Endothelial cell (in vitro differentiated cells): ENCODE results near the gene KAT7. TPM values are rescaled to one million over a fixed set of nuclear protein-coding genes. Genes with fewer than 3 reads are reported as not detected.
A peak's percentile ranks its signal among the peaks of the same experiment; 100 is the strongest.

Source experiments
- DNase-seq: peaks from one replicate; pipeline ENCODE4 v3.0.0; 2021; ENCODE audit warnings: low spot score
- H3K27ac Mint-ChIP-seq: one replicate; pipeline ENCODE4 v1.8.0; 2021; ENCODE audit warnings: mixed read lengths, inconsistent platforms; ENCODE audit not compliant: unreplicated experiment
- H3K27me3 Mint-ChIP-seq: one replicate; pipeline ENCODE4 v1.8.0; 2021; ENCODE audit warnings: mild to moderate bottlenecking, moderate library complexity, mixed read lengths, inconsistent platforms; ENCODE audit not compliant: unreplicated experiment
- H3K36me3 Mint-ChIP-seq: one replicate; pipeline ENCODE4 v1.8.0; 2021; ENCODE audit warnings: mild to moderate bottlenecking, low read depth, mixed read lengths, inconsistent platforms; ENCODE audit not compliant: unreplicated experiment
- H3K4me1 Mint-ChIP-seq: one replicate; pipeline ENCODE4 v1.8.0; 2021; ENCODE audit warnings: mild to moderate bottlenecking, mixed read lengths, inconsistent platforms; ENCODE audit not compliant: unreplicated experiment
- H3K4me3 Mint-ChIP-seq: one replicate; pipeline ENCODE4 v1.8.0; 2021; ENCODE audit warnings: mild to moderate bottlenecking, mixed read lengths, inconsistent platforms; ENCODE audit not compliant: unreplicated experiment
- H3K9me3 Mint-ChIP-seq: one replicate; pipeline ENCODE4 v1.8.0; 2021; ENCODE audit warnings: mixed read lengths, inconsistent platforms; ENCODE audit not compliant: unreplicated experiment
- total RNA-seq: library from RNA; stranded (reverse); fragmentation: NEBNext Ultra II Directional; extraction: Animal tissue kit (Norgen Biotek cat#: 25700); gene quantifications from one replicate; pipeline ENCODE4 v1.2.1, GENCODE V29; 2021; ENCODE audit not compliant: unreplicated experiment
- TF ChIP-seq, protein P1 (sequence below): fragments of 200-600 bp; sonication (generic); IDR thresholded peaks from one replicate; pipeline ENCODE4 v1.5.0; 2021; ENCODE audit warnings: antibody characterized with exemption; ENCODE audit not compliant: unreplicated experiment

KAT7 gene
- total RNA-seq, 1 donor from 2014 or later: 307 TPM

DNA sequence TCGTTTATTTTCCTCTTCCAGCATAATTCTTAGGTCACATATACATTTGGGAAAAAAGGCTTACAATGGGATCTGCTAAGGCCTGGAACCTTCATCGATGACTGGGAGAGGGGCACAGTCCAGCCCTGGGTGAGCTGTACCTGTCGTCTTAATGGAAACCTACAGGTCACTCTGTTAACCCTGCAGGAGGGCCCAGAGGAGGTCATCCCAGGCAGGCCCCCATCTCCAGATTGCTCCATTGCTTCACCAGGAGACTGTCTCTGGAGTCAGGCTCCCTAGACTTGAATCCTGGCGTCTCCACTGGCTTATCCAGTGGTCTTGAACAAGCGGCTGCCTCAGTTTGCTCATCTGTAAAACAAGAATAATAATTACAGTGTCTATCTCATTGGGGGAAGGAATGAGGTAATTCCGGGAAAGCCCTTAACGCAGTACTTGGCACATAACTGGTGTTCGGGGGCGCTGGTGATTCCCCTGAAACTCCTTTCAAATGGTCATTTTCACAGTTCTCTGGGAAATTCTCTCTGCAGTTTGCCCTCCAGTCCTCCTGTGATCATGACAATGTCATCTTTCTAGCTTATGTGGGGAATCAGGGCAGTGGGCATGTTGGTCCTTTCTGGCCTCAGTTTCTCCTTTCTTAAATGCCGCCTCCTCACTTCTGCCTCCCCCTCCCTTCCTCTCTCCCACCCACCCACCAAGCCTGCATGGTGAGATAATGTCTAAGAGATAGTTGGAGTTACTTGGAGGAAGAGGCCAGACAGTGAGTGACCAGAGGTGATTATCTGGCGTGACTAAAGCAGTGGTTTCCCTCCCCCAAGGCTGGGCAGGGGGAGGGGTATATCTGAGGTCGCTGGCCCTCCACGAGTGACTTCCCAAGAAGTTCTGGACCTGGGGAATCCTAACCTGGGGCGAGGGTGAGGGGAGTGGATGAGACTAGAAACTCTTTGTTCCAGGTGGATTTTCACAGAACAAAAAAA is 90.7 kb downstream of the KAT7 start:
- Mint-ChIP-seq H3K27me3 (peaks cover 5% of the 10 kb centered on the region), H3K27ac (no peak overlapping the region), H3K4me1 (peaks cover 8% of the 10 kb centered on the region), H3K4me3 (no peak overlapping the region), H3K9me3 (no peaks in the 10 kb centered on the region), H3K36me3 (no peaks in the 10 kb centered on the region)
- DNase-seq: no peak
- TF ChIP-seq, protein P1, sequence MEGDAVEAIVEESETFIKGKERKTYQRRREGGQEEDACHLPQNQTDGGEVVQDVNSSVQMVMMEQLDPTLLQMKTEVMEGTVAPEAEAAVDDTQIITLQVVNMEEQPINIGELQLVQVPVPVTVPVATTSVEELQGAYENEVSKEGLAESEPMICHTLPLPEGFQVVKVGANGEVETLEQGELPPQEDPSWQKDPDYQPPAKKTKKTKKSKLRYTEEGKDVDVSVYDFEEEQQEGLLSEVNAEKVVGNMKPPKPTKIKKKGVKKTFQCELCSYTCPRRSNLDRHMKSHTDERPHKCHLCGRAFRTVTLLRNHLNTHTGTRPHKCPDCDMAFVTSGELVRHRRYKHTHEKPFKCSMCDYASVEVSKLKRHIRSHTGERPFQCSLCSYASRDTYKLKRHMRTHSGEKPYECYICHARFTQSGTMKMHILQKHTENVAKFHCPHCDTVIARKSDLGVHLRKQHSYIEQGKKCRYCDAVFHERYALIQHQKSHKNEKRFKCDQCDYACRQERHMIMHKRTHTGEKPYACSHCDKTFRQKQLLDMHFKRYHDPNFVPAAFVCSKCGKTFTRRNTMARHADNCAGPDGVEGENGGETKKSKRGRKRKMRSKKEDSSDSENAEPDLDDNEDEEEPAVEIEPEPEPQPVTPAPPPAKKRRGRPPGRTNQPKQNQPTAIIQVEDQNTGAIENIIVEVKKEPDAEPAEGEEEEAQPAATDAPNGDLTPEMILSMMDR: no peak

- no peaks in the 10 kb centered on the region for H3K9me3 Mint-ChIP-seq
- peak; percentile 89 for DNase-seq
- TF ChIP-seq, protein P1: peak; percentile 94
- H3K4me3 Mint-ChIP-seq: no peak overlapping the region
- no peak overlapping the region for H3K27ac Mint-ChIP-seq
- peaks cover 5% of the 10 kb centered on the region for H3K27me3 Mint-ChIP-seq
- peaks cover 8% of the 10 kb centered on the region for H3K4me1 Mint-ChIP-seq
- H3K36me3 Mint-ChIP-seq: no peaks in the 10 kb centered on the region
Observed at GRCh38 chr17:49880291-49881053, 92.0 kb downstream of the KAT7 start.

DNA sequence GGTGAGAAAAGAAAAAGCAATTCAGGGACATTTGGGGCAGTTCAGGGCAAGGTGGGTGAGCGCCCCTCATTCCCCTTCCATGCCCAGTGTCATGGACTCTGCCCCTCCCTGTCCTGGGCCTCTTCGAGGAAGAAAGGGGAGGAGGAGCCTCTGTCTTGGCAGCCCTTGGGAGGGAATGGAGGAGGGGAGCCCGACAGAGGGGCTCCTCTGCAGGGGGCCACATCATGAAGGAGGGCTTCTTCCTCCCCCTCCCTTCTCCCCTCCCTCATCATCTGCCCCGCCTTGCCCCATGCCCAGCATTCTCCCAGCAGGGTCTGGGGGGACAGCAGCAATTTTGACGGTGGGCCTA is 92.5 kb downstream of the KAT7 start:
- Mint-ChIP-seq H3K9me3 (no peaks in the 10 kb centered on the region), H3K4me1 (peaks cover 8% of the 10 kb centered on the region), H3K36me3 (no peaks in the 10 kb centered on the region), H3K27ac (no peak overlapping the region), H3K27me3 (peaks cover 5% of the 10 kb centered on the region), H3K4me3 (no peak overlapping the region)
- DNase-seq: no peak
- TF ChIP-seq, protein P1: no peak

GRCh38 chr17:49882434-49882833 is 94.0 kb downstream of the KAT7 start:
- peaks cover 7% of the 10 kb centered on the region for H3K27me3 Mint-ChIP-seq
- TF ChIP-seq, protein P1: no peak
- DNase-seq: no peak
- H3K36me3 Mint-ChIP-seq: no peaks in the 10 kb centered on the region
- no peaks in the 10 kb centered on the region for H3K9me3 Mint-ChIP-seq
- no peak overlapping the region for H3K4me3 Mint-ChIP-seq
- H3K4me1 Mint-ChIP-seq: peaks cover 12% of the 10 kb centered on the region
- H3K27ac Mint-ChIP-seq: no peak overlapping the region

Other genes with a start within 250 kb of the KAT7 start
- gene NXPH3, start 212.8 kb upstream of the KAT7 start, total RNA-seq: 6.6 TPM
- 55.6 TPM for gene SPOP, start 110.6 kb upstream of the KAT7 start, total RNA-seq
- gene SLC35B1, start 80.7 kb upstream of the KAT7 start, total RNA-seq: 84.3 TPM
- 9.2 TPM for gene FAM117A, start 24.6 kb upstream of the KAT7 start, total RNA-seq
- not detected for gene TAC4, start 59.4 kb downstream of the KAT7 start, total RNA-seq
- gene DLX4, start 180.5 kb downstream of the KAT7 start, total RNA-seq: 0.36 TPM
- 0.13 TPM for gene DLX3, start 206.5 kb downstream of the KAT7 start, total RNA-seq